HG02943 (cell line): ENCODE measurements around the gene UVSSA.
"Not testable (repeated sequence)": the region's sequence is repeated elsewhere in the genome, so short reads cannot be mapped to it uniquely, and the experiment has no call there.

Source experiments
- ATAC-seq: cut with Tn5 transposase; IDR thresholded peaks from one replicate; pipeline ENCODE4 v1.9.1; 2021; ENCODE audit warnings: mild to moderate bottlenecking, low read depth, moderate library complexity; ENCODE audit not compliant: unreplicated experiment

UVSSA gene

GRCh38 chr4:1415681-1415981 is 68.6 kb downstream of the UVSSA start:
- ATAC-seq, result no peak

- no peak for ATAC-seq
These were observed 69.3 kb downstream of the UVSSA start for GRCh38 chr4:1416051-1416947.

GRCh38 chr4:1416948-1417260 is 69.9 kb downstream of the UVSSA start:
- ATAC-seq, result no peak

GRCh38 chr4:1417522-1418390 is 70.7 kb downstream of the UVSSA start:
- ATAC-seq, result no peak

- ATAC-seq, result no peak
These were observed 71.7 kb downstream of the UVSSA start for GRCh38 chr4:1418494-1419285.

GRCh38 chr4:1419708-1420107 is 72.7 kb downstream of the UVSSA start:
- no peak for ATAC-seq

- ATAC-seq, result no peak
These were observed 74.6 kb downstream of the UVSSA start for GRCh38 chr4:1421657-1422056.

- ATAC-seq, result no peak
These were observed 80.0 kb downstream of the UVSSA start for GRCh38 chr4:1427010-1427409.

- not testable (repeated sequence) for ATAC-seq
These were observed 96.7 kb downstream of the UVSSA start for GRCh38 chr4:1443688-1444172.
